ENCODE data around the gene UMAD1.

Gene UMAD1

GRCh38 chr7:7869651-7870050 is 229.1 kb downstream of the UMAD1 start:
- Histone ChIP-seq H3K36me3 (ENCODE audit: insufficient read depth, low read length) (no peaks in the 10 kb centered on the region), H3K79me2 (ENCODE audit: insufficient read depth, low read length) (no peaks in the 10 kb centered on the region), H3K4me3 (ENCODE audit: low read length, poor library complexity, severe bottlenecking) (no peak overlapping the region), H3K9ac (ENCODE audit: low read depth, low read length, poor library complexity, severe bottlenecking) (no peak overlapping the region), H2AFZ (ENCODE audit: low read length) (no peak overlapping the region), H3K4me2 (ENCODE audit: low read depth, low read length, poor library complexity, severe bottlenecking) (no peak overlapping the region), H3K4me1 (ENCODE audit: insufficient read depth, low read length, poor library complexity, severe bottlenecking) (peaks cover 7% of the 10 kb centered on the region), H3K9me3 (ENCODE audit: insufficient read depth, low read depth, low read length) (no peaks in the 10 kb centered on the region), H4K20me1 (ENCODE audit: insufficient read depth, low read length, poor library complexity, severe bottlenecking) (no peaks in the 10 kb centered on the region), H3F3A (ENCODE audit: low read depth) (no peaks in the 10 kb centered on the region), H3K9me2 (replicated peaks; ENCODE audit: low read depth, low read length) (no peaks in the 10 kb centered on the region), H3K27me3 (ENCODE audit: insufficient read depth, low read length, poor library complexity, severe bottlenecking) (no peaks in the 10 kb centered on the region)
- no peak for TF ChIP-seq CTCF (conservative IDR thresholded peaks at IDR 0.05; ENCODE audit: low read length)
- TF ChIP-seq EZH2phosphoT487 (IDR thresholded peaks at IDR 0.05; ENCODE audit: borderline replicate concordance) = no peak

- H3K4me1 ChIP-seq (ENCODE audit: insufficient read depth, low read length, poor library complexity, severe bottlenecking) = peaks cover 7% of the 10 kb centered on the region
- H3K79me2 ChIP-seq (ENCODE audit: insufficient read depth, low read length) = no peaks in the 10 kb centered on the region
- H3F3A ChIP-seq (ENCODE audit: low read depth) = no peaks in the 10 kb centered on the region
- TF ChIP-seq CTCF (conservative IDR thresholded peaks at IDR 0.05; ENCODE audit: low read length) (no peak), EZH2phosphoT487 (IDR thresholded peaks at IDR 0.05; ENCODE audit: borderline replicate concordance) (no peak)
- no peaks in the 10 kb centered on the region for H3K9me3 ChIP-seq (ENCODE audit: insufficient read depth, low read depth, low read length)
- H3K36me3 ChIP-seq (ENCODE audit: insufficient read depth, low read length) = no peaks in the 10 kb centered on the region
- H3K9ac ChIP-seq (ENCODE audit: low read depth, low read length, poor library complexity, severe bottlenecking) = no peak overlapping the region
- no peak overlapping the region for H2AFZ ChIP-seq (ENCODE audit: low read length)
- no peaks in the 10 kb centered on the region for H3K9me2 ChIP-seq (replicated peaks; ENCODE audit: low read depth, low read length)
- H3K4me3 ChIP-seq (ENCODE audit: low read length, poor library complexity, severe bottlenecking) = no peak overlapping the region
- H3K4me2 ChIP-seq (ENCODE audit: low read depth, low read length, poor library complexity, severe bottlenecking) = no peak overlapping the region
- H4K20me1 ChIP-seq (ENCODE audit: insufficient read depth, low read length, poor library complexity, severe bottlenecking) = no peaks in the 10 kb centered on the region
- H3K27me3 ChIP-seq (ENCODE audit: insufficient read depth, low read length, poor library complexity, severe bottlenecking) = no peaks in the 10 kb centered on the region
Observed at GRCh38 chr7:7870555-7870954, 230.0 kb downstream of the UMAD1 start.

- H3K4me2 ChIP-seq (ENCODE audit: low read depth, low read length, poor library complexity, severe bottlenecking) = no peak overlapping the region
- H3K9me2 ChIP-seq (replicated peaks; ENCODE audit: low read depth, low read length) = no peaks in the 10 kb centered on the region
- no peaks in the 10 kb centered on the region for H3K79me2 ChIP-seq (ENCODE audit: insufficient read depth, low read length)
- no peak overlapping the region for H3K4me3 ChIP-seq (ENCODE audit: low read length, poor library complexity, severe bottlenecking)
- no peaks in the 10 kb centered on the region for H3K27me3 ChIP-seq (ENCODE audit: insufficient read depth, low read length, poor library complexity, severe bottlenecking)
- no peak overlapping the region for H2AFZ ChIP-seq (ENCODE audit: low read length)
- no peak overlapping the region for H3K9ac ChIP-seq (ENCODE audit: low read depth, low read length, poor library complexity, severe bottlenecking)
- no peaks in the 10 kb centered on the region for H3K36me3 ChIP-seq (ENCODE audit: insufficient read depth, low read length)
- H3K4me1 ChIP-seq (ENCODE audit: insufficient read depth, low read length, poor library complexity, severe bottlenecking) = no peaks in the 10 kb centered on the region
- TF ChIP-seq EZH2phosphoT487 (IDR thresholded peaks at IDR 0.05; ENCODE audit: borderline replicate concordance) (no peak), CTCF (conservative IDR thresholded peaks at IDR 0.05; ENCODE audit: low read length) (no peak)
- no peaks in the 10 kb centered on the region for H3K9me3 ChIP-seq (ENCODE audit: insufficient read depth, low read depth, low read length)
- no peaks in the 10 kb centered on the region for H3F3A ChIP-seq (ENCODE audit: low read depth)
- H4K20me1 ChIP-seq (ENCODE audit: insufficient read depth, low read length, poor library complexity, severe bottlenecking) = no peaks in the 10 kb centered on the region
Observed at GRCh38 chr7:7876419-7876818, 235.9 kb downstream of the UMAD1 start.
